VCaP (cell line): ENCODE results near the gene FAR1.

Experiments
- H3K27ac ChIP-seq: fragments of 450-650 bp; 2 replicates; pipeline ENCODE4 v1.5.1; 2017
- TF ChIP-seq, protein P1 (sequence below): fragments of 450-650 bp; conservative IDR thresholded peaks from 2 replicates; pipeline ENCODE4 v1.5.1; 2017; ENCODE audit warnings: mild to moderate bottlenecking, moderate library complexity

The FAR1 gene

DNA sequence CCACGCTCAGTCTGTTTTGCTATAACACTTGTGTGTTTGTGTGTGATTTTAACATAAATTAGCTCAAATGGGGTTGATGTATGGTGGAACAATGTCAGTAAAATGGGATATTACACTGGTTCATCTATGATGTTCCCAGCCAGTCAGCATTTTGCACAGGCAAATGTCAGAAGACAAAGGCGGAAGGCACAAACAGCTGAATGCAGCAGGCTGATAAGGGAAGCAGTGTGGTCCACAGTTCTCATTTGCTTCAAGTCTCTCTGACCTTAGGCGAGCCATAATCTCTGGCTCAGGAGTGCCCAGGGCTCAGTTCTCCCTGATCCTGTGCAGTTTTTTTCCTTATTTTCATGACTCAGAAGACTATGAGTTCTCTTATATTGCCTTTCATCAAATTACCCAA, 102.7 kb downstream of the FAR1 start:
- H3K27ac ChIP-seq, result no peak overlapping the region
- TF ChIP-seq, protein P1, sequence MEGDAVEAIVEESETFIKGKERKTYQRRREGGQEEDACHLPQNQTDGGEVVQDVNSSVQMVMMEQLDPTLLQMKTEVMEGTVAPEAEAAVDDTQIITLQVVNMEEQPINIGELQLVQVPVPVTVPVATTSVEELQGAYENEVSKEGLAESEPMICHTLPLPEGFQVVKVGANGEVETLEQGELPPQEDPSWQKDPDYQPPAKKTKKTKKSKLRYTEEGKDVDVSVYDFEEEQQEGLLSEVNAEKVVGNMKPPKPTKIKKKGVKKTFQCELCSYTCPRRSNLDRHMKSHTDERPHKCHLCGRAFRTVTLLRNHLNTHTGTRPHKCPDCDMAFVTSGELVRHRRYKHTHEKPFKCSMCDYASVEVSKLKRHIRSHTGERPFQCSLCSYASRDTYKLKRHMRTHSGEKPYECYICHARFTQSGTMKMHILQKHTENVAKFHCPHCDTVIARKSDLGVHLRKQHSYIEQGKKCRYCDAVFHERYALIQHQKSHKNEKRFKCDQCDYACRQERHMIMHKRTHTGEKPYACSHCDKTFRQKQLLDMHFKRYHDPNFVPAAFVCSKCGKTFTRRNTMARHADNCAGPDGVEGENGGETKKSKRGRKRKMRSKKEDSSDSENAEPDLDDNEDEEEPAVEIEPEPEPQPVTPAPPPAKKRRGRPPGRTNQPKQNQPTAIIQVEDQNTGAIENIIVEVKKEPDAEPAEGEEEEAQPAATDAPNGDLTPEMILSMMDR, result no peak

DNA sequence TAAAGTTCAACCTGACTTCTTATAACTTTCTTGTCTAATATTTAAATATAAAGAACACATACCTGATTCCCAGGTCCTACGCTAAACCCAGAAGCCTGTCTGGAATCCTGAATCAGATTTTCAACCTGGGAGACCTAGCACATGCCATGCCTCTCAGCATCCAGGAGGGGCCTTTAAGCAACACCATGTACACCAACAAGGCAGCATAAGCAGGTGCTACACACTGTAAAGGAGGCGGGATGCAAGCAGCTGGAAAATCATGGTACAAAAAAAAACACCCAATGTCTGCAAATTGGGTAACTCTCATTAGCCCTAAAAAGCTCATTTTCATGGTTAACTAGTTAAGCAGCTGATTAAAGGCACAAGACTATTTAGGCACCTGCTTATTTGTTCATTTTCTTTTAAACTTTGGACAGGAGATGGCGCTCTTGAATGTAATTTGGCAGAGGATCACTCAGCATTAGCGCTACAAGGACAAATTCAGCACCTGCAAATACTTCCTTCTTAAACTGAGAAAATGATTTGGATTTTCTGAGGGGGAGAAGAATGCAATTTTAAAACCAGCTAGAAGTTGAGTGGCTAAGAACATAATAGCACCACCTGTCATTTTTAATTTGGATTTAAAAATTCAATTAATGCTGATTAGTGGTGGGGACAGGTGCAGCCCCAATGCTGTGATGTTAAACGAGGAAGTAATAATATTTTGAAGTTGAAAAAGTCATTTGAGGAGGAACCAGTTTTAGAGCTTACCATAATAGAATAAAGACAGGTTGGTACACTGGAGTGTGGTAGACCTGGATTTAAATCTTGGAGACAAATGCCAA, 104.0 kb downstream of the FAR1 start:
- H3K27ac ChIP-seq, result no peak overlapping the region
- TF ChIP-seq, protein P1, result peak; percentile 72

DNA sequence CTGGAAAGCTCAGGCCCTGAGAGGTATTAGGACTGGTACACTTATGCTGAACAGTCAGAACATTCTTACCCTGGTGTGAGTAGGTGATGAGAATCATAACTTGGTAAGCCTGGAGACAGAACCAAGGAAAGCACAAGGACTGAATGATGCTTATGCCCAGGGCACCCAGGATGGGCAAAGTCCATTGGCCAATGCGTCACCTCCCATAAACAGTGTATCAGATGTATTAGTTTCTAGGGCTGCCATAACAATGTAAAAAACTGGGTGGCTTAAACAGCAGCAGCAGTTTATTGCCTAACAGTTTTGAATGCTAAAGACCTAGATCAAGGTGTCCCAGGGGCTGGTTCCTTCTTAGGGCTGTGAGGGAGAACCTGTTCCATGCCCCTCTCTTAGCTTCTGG, 107.0 kb downstream of the FAR1 start:
- TF ChIP-seq, protein P1, result no peak
- no peak overlapping the region for H3K27ac ChIP-seq

DNA sequence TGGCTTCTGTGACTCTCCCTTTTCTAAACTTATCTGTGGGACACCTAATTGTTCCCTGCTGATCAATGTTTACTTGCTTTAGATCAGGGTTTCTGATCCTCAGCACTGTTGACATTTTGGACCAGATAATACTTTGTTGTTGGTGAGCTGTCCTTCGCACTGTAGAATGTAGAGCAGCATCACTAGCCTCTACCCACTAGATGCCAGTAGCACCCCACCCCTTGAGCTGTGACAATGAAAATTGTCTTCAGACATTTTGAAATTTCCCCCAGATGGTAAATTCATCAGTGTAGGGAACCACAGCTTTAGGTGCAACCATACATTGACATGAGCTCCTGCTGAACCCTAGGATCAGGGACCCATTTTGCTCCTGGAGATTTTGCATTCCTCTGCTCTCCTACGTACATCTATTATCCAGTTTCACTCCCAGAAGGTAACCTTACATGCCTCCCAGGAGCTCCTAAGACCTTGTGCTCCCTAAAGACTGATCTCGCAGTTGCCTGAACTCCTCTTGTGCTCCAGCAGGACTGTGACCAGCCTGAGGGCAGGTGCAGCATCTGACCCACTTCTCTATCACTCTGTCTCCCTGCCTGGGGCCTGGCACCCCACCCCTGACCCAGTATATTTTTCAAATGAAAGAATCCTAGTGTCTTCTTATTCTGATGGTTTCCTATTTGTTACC, 107.8 kb downstream of the FAR1 start:
- TF ChIP-seq, protein P1, result peak; percentile 62
- H3K27ac ChIP-seq, result no peak overlapping the region

DNA sequence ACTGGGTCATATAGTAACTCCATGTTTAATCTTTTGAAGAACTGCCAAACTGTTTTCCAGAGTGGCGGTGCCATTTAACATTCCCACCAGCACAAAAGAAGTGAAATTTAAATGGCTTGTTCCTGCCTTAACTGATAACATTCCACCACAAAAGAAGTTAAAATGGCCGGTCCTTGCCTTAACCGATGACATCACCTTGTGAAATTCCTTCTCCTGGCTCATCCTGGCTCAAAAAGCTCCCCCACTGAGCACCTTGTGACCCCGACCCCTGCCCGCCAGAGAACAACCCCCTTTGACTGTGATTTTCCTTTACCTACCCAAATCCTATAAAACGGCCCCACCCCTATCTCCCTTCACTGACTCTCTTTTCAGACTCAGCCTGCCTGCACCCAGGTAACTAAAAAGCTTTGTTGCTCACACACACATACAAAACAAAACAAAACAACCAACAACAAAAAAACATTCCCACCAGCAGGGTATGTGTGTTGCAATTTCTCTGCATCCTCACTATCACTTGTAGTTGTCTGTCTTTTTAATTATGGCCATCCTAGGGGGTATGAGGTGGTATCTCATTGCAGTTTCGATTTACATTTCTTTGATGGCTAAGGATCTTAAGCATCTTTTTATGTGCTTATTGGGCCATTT, 109.0 kb downstream of the FAR1 start:
- TF ChIP-seq, protein P1, result no peak
- H3K27ac ChIP-seq, result no peak overlapping the region

DNA sequence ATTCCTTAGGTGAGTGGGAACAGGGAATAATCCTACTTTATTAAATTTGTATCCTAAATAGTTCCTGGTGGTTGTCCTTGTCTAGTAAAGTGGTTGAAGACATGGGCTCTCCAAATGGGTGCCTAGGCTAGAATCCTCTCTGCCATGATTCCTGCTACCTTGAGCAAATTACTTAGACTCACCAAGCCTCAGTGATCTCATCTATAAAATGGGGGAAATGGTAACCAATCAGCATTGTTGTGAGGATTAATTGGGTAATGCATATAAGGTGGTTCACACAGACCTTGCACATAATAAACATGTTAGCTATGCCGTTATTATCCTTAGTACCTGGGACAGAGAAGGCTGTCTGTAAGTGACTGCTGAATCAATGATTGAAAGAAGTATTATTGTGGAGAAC, 109.9 kb downstream of the FAR1 start:
- TF ChIP-seq, protein P1, result no peak
- H3K27ac ChIP-seq, result no peak overlapping the region

DNA sequence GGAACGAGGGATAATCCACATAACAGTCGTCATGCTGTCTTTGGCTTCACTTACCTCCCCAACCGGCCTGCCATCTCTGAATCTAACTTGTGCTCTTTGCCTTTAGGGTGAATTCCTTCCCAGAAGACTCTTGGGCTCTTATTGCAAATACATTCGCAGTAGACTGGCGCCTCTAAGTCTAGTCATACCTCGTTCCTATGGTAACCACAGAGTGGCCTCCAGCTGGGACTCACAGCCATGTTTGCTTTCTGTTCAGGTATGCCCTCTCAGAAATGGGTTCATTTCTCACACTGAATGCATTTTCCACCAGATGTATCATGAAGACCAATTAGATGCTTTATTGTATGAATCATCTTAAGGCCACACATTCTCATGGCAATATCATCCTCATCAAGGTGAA, 112.7 kb downstream of the FAR1 start:
- no peak overlapping the region for H3K27ac ChIP-seq
- TF ChIP-seq, protein P1, result no peak
